Cerebellar cortex (tissue), 1 donor: ENCODE measurements around the gene ZDHHC18.
"Not testable (repeated sequence)": the region's sequence is repeated elsewhere in the genome, so short reads cannot be mapped to it uniquely, and the experiment has no call there.

Experiments
- DNase-seq: peaks from one replicate; pipeline ENCODE4 v3.0.0-alpha.2; 2015; ENCODE audit warnings: low spot score

ZDHHC18 gene

GRCh38 chr1:26858160-26858559, 31.7 kb downstream of the ZDHHC18 start:
- no peak for DNase-seq

GRCh38 chr1:26858891-26859640, 32.6 kb downstream of the ZDHHC18 start:
- no peak for DNase-seq

GRCh38 chr1:26861286-26861701, 34.8 kb downstream of the ZDHHC18 start:
- no peak for DNase-seq

- DNase-seq, result peak; percentile 48
Measured at GRCh38 chr1:26861889-26862378, 35.4 kb downstream of the ZDHHC18 start.

GRCh38 chr1:26862781-26863684, 36.5 kb downstream of the ZDHHC18 start, which contains the start of gene SFN:
TSS of gene SFN (plus strand) at chr1:26863149. CDS start at chr1:26863213, 64 bp downstream.
- DNase-seq, result peak; percentile 71

- no peak for DNase-seq
Measured at GRCh38 chr1:26863685-26864077, 37.2 kb downstream of the ZDHHC18 start.

GRCh38 chr1:26864610-26865480, 38.4 kb downstream of the ZDHHC18 start:
- DNase-seq, result peak; percentile 97

GRCh38 chr1:26873097-26873496, 46.6 kb downstream of the ZDHHC18 start:
- not testable (repeated sequence) for DNase-seq

GRCh38 chr1:26874896-26875295, 48.4 kb downstream of the ZDHHC18 start:
- no peak for DNase-seq

- no peak for DNase-seq
Measured at GRCh38 chr1:26877326-26877725, 50.8 kb downstream of the ZDHHC18 start.

- no peak for DNase-seq
Measured at GRCh38 chr1:26879793-26880192, 53.3 kb downstream of the ZDHHC18 start.

GRCh38 chr1:26881611-26882010, 55.1 kb downstream of the ZDHHC18 start:
- DNase-seq, result not testable (repeated sequence)

GRCh38 chr1:26882696-26883463, 56.4 kb downstream of the ZDHHC18 start:
- DNase-seq, result no peak

- DNase-seq, result peak; percentile 37
Measured at GRCh38 chr1:26887125-26887524, 60.6 kb downstream of the ZDHHC18 start.

- DNase-seq, result no peak
Measured at GRCh38 chr1:26888231-26888630, 61.7 kb downstream of the ZDHHC18 start.

- peak; percentile 81 for DNase-seq
Measured at GRCh38 chr1:26889551-26890466, 63.3 kb downstream of the ZDHHC18 start, which contains the start of gene GPN2. TSS of gene GPN2 (minus strand) at chr1:26890283. CDS start at chr1:26890096, 187 bp downstream.

GRCh38 chr1:26890467-26890796, 63.9 kb downstream of the ZDHHC18 start:
- no peak for DNase-seq

- DNase-seq, result no peak
Measured at GRCh38 chr1:26894263-26894662, 67.8 kb downstream of the ZDHHC18 start.

- DNase-seq, result no peak
Measured at GRCh38 chr1:26897351-26897750, 70.9 kb downstream of the ZDHHC18 start.
